HEK293 (cell line): ENCODE data around the gene MAN2B2.
A peak's percentile ranks its signal among the peaks of the same experiment; 100 is the strongest.

Source experiments
- CTCF ChIA-PET: fragments of 350-600 bp; formaldehyde crosslinking; extraction: SDS; loops from one replicate; lab custom pipeline; 2021; ENCODE audit warnings: antibody characterized with exemption; lab: Yijun Ruan, JAX
- POLR2A ChIA-PET: fragments of 300-600 bp; formaldehyde crosslinking; extraction: SDS; loops from one replicate; lab custom pipeline; 2020; ENCODE audit warnings: antibody characterized with exemption, inconsistent platforms; lab: Yijun Ruan, JAX
- H3K27ac ChIP-seq: fragments of 200-500 bp; sonication (Bioruptor generic); 2 replicates; pipeline ENCODE4 v1.5.1; 2014; ENCODE audit warnings: low read depth, low read length, control low read depth, inconsistent platforms; ENCODE audit errors: extremely low read depth
- H3K36me3 ChIP-seq, 2 experiments: fragments of 200-500 bp in 1 of 2; sonication (Bioruptor generic) in 1 of 2; 1 replicate in 1 of 2; 2 replicates in 1 of 2; pipeline ENCODE4 v1.5.1; 2014 to 2017; ENCODE audit warnings: inconsistent platforms in 2 of 2, low read length in 2 of 2; ENCODE audit not compliant: control insufficient read depth in 2 of 2, insufficient read depth in 1 of 2
- H3K4me1 ChIP-seq: fragments of 200-500 bp; sonication (Bioruptor generic); 2 replicates; pipeline ENCODE4 v1.5.1; 2014; ENCODE audit warnings: mild to moderate bottlenecking, low read length, inconsistent platforms; ENCODE audit not compliant: control insufficient read depth, insufficient read depth
- H3K4me3 ChIP-seq: 2 replicates; pipeline ENCODE4 v1.5.1; 2011; ENCODE audit warnings: low read depth, mild to moderate bottlenecking, control low read depth, low read length, moderate library complexity
- H3K9me3 ChIP-seq: fragments of 200-500 bp; sonication (Bioruptor generic); 2 replicates; pipeline ENCODE4 v1.5.1; 2014; ENCODE audit warnings: low read depth, low read length, inconsistent platforms; ENCODE audit not compliant: control insufficient read depth, insufficient read depth
- IKZF3 ChIP-seq: fragments of 450-650 bp; IDR thresholded peaks from 2 replicates; pipeline ENCODE4 v1.5.0; 2018; ENCODE audit warnings: missing biosample characterization, mild to moderate bottlenecking, missing genetic modification characterization, moderate library complexity
- REST ChIP-seq: fragments of 450-650 bp; formaldehyde crosslinking; IDR thresholded peaks from 2 replicates; pipeline ENCODE4 v1.5.1; 2016; ENCODE audit warnings: missing biosample characterization, missing genetic modification characterization
- SP2 ChIP-seq: fragments of 450-650 bp; formaldehyde crosslinking; IDR thresholded peaks from 2 replicates; pipeline ENCODE4 v1.5.1; 2016; ENCODE audit warnings: missing biosample characterization, missing genetic modification characterization
- SP3 ChIP-seq: fragments of 450-650 bp; formaldehyde crosslinking; IDR thresholded peaks from 2 replicates; pipeline ENCODE4 v1.5.1; 2016; ENCODE audit warnings: missing biosample characterization, missing genetic modification characterization
- ZNF121 ChIP-seq: fragments of 450-650 bp; formaldehyde crosslinking; IDR thresholded peaks from 2 replicates; pipeline ENCODE4 v1.5.1; 2016; ENCODE audit warnings: missing biosample characterization, missing genetic modification characterization
- ZNF248 ChIP-seq: fragments of 450-650 bp; formaldehyde crosslinking; IDR thresholded peaks from 2 replicates; pipeline ENCODE4 v1.5.1; 2017; ENCODE audit warnings: missing biosample characterization, missing genetic modification characterization
- ZNF274 ChIP-seq, 2 experiments: fragments of 200-500 bp in 1 of 2; fragments of 450-650 bp in 1 of 2; sonication (Bioruptor generic) in 1 of 2; formaldehyde crosslinking in 1 of 2; IDR thresholded peaks; 2 replicates each; pipeline versions ENCODE4 v1.5.1 to v1.6.1; 2014 to 2016; ENCODE audit warnings: borderline replicate concordance in 1 of 2, inconsistent platforms in 1 of 2, low read length in 1 of 2, missing biosample characterization in 1 of 2, missing genetic modification characterization in 1 of 2
- ZNF354C ChIP-seq: fragments of 450-650 bp; formaldehyde crosslinking; IDR thresholded peaks from 2 replicates; pipeline ENCODE4 v1.5.1; 2016; ENCODE audit warnings: missing biosample characterization, missing genetic modification characterization, low read depth, borderline replicate concordance
- ZNF394 ChIP-seq: fragments of 450-650 bp; formaldehyde crosslinking; IDR thresholded peaks from 2 replicates; pipeline ENCODE4 v1.5.1; 2016; ENCODE audit warnings: missing biosample characterization, missing genetic modification characterization, mild to moderate bottlenecking, moderate library complexity, borderline replicate concordance
- ZNF561 ChIP-seq: fragments of 450-650 bp; IDR thresholded peaks from 2 replicates; pipeline ENCODE4 v1.5.1; 2018; ENCODE audit warnings: missing biosample characterization, missing genetic modification characterization, borderline replicate concordance
- ZNF701 ChIP-seq: fragments of 450-650 bp; formaldehyde crosslinking; IDR thresholded peaks from 2 replicates; pipeline ENCODE4 v1.5.1; 2016; ENCODE audit warnings: missing biosample characterization, missing genetic modification characterization
- ZNF768 ChIP-seq: fragments of 450-650 bp; formaldehyde crosslinking; IDR thresholded peaks from 2 replicates; pipeline ENCODE4 v1.5.1; 2018; ENCODE audit warnings: missing biosample characterization, mild to moderate bottlenecking, missing genetic modification characterization

The MAN2B2 gene

GRCh38 chr4:6641971-6642320 is 67.0 kb downstream of the MAN2B2 start:
- ChIA-PET CTCF (interaction anchor here (0.6 to 0.9 kb wide), 4 partner anchors 9 to 96 kb away, joined by 3 to 4 read pairs (median 4); no protein-coding TSS in a partner anchor), POLR2A (interaction anchor here (2.0 kb wide), 1 partner anchor 22 kb away, joined by 10 read pairs; no protein-coding TSS in a partner anchor)
- no peaks in the 10 kb centered on the region for H3K9me3 ChIP-seq
- no peaks in the 10 kb centered on the region for H3K4me1 ChIP-seq
- H3K36me3 ChIP-seq = peaks cover 0 to 26% of the 10 kb centered on the region in 2 experiments; a peak in 1 of 3 replicates
- peak overlapping the region; percentile 79 for H3K4me3 ChIP-seq
- no peak overlapping the region for H3K27ac ChIP-seq
- TF ChIP-seq ZNF768 (tag by site-specific recombination) (no peak), REST (tag by site-specific recombination) (0 out of 2 replicates have a peak, but pooled peaks have one; percentile 49)
- TF ChIP-seq, all 188 proteins: peak for 1

GRCh38 chr4:6643141-6643847 is 68.3 kb downstream of the MAN2B2 start:
- ChIA-PET POLR2A (no interaction called here), CTCF (no interaction called here)
- Histone ChIP-seq H3K4me3 (no peak overlapping the region), H3K27ac (no peak overlapping the region), H3K9me3 (no peaks in the 10 kb centered on the region), H3K4me1 (no peaks in the 10 kb centered on the region), H3K36me3 (peaks cover 0 to 26% of the 10 kb centered on the region in 2 experiments; a peak in 1 of 3 replicates)
- TF ChIP-seq ZNF394 (tag by site-specific recombination) = no peak
- 0 out of 2 replicates have a peak, but pooled peaks have one; percentile 32 for TF ChIP-seq IKZF3 (tag by site-specific recombination)

GRCh38 chr4:6644792-6645530 is 70.0 kb downstream of the MAN2B2 start:
- H3K9me3 ChIP-seq = no peaks in the 10 kb centered on the region
- H3K27ac ChIP-seq = no peak overlapping the region
- H3K4me3 ChIP-seq = no peak overlapping the region
- ChIA-PET CTCF (no interaction called here), POLR2A (interaction anchor here (0.6 to 1.5 kb wide), 2 partner anchors 11 to 65 kb away, joined by 3 to 5 read pairs; partner anchors contain the start of gene MRFAP1L1)
- H3K4me1 ChIP-seq = no peaks in the 10 kb centered on the region
- peaks cover 0 to 26% of the 10 kb centered on the region in 2 experiments; a peak in 1 of 3 replicates for H3K36me3 ChIP-seq
- TF ChIP-seq ZNF354C (tag by site-specific recombination) (no peak), ZNF121 (tag by site-specific recombination) (peak; percentile 64), ZNF701 (no peak), SP2 (tag by site-specific recombination) (no peak)

GRCh38 chr4:6647169-6647568 is 72.2 kb downstream of the MAN2B2 start:
- Histone ChIP-seq H3K4me3 (no peak overlapping the region), H3K36me3 (peaks cover 0 to 16% of the 10 kb centered on the region in 2 experiments; a peak in 1 of 3 replicates), H3K27ac (no peak overlapping the region), H3K9me3 (no peaks in the 10 kb centered on the region), H3K4me1 (no peaks in the 10 kb centered on the region)
- ChIA-PET POLR2A (no interaction called here), CTCF (interaction anchor here (0.7 kb wide), 1 partner anchor 100 kb away, joined by 5 read pairs; no protein-coding TSS in a partner anchor)
- TF ChIP-seq ZNF248 (tag by site-specific recombination) (no peak), ZNF274 (IDR thresholded peaks at IDR 0.05; ENCODE audit: low read length) (no peak), ZNF274 (tag by site-specific recombination; IDR thresholded peaks at IDR 0.05; ENCODE audit: borderline replicate concordance) (no peak), SP3 (tag by site-specific recombination) (no peak), ZNF561 (tag by site-specific recombination) (no peak)
